Endothelial cell of umbilical vein (primary cell): Measurements from ENCODE around the gene SLC12A9.
"Not testable (repeated sequence)": the region's sequence is repeated elsewhere in the genome, so short reads cannot be mapped to it uniquely, and the experiment has no call there.

Experiments used
- CTCF ChIP-seq, 2 donors: IDR thresholded peaks; 1 replicate in 1 of 2; 2 replicates in 1 of 2; pipeline ENCODE4 v1.5.1; 2011; ENCODE audit warnings: low read length in 2 of 2, mild to moderate bottlenecking in 2 of 2, moderate library complexity in 2 of 2, control low read depth in 1 of 2, inconsistent platforms in 1 of 2, low read depth in 1 of 2; ENCODE audit not compliant: insufficient read depth in 1 of 2; ENCODE audit errors: extremely low read depth in 1 of 2
- EZH2 ChIP-seq: IDR thresholded peaks from 2 replicates; pipeline ENCODE4 v1.6.1; 2012; ENCODE audit warnings: borderline replicate concordance, low read depth, mild to moderate bottlenecking, moderate library complexity, low read length, inconsistent platforms; ENCODE audit not compliant: severe bottlenecking
- FOS ChIP-seq: IDR thresholded peaks from 2 replicates; pipeline ENCODE4 v1.6.1; 2011; ENCODE audit warnings: mild to moderate bottlenecking, low read length, moderate library complexity, borderline replicate concordance; ENCODE audit not compliant: insufficient read depth
- GATA2 ChIP-seq: IDR thresholded peaks from 2 replicates; pipeline ENCODE4 v1.7.0; 2011; ENCODE audit warnings: low read depth, mild to moderate bottlenecking, moderate library complexity, mixed read lengths, low read length; ENCODE audit not compliant: insufficient read length, insufficient read depth
- JUN ChIP-seq: IDR thresholded peaks from 2 replicates; pipeline ENCODE4 v1.6.1; 2011; ENCODE audit warnings: borderline replicate concordance, low read depth; ENCODE audit not compliant: insufficient read length, insufficient read depth
- MAX ChIP-seq: IDR thresholded peaks from 2 replicates; pipeline ENCODE4 v1.6.1; 2011; ENCODE audit not compliant: insufficient read depth, insufficient read length
- POLR2A ChIP-seq: IDR thresholded peaks from 2 replicates; pipeline ENCODE4 v1.6.1; 2012; ENCODE audit warnings: low read depth, mild to moderate bottlenecking, control low read depth, low read length
- POLR2AphosphoS5 ChIP-seq: IDR thresholded peaks from 2 replicates; pipeline ENCODE4 v1.6.1; 2012; ENCODE audit warnings: low read depth, mild to moderate bottlenecking, control low read depth, low read length, moderate library complexity; ENCODE audit not compliant: insufficient read depth

- not testable (repeated sequence) for TF ChIP-seq CTCF (IDR thresholded peaks at IDR 0.05; ENCODE audit: extremely low read depth in 1 of 2, insufficient read depth in 1 of 2, low read depth in 1 of 2, low read length in 2 of 2); POLR2A; EZH2; POLR2AphosphoS5; JUN; MAX; FOS; GATA2
These were observed 57.9 kb downstream of the SLC12A9 start for GRCh38 chr7:100910443-100910842.
